Measurements from ENCODE around the gene ADGRG1.

The ADGRG1 gene

DNA sequence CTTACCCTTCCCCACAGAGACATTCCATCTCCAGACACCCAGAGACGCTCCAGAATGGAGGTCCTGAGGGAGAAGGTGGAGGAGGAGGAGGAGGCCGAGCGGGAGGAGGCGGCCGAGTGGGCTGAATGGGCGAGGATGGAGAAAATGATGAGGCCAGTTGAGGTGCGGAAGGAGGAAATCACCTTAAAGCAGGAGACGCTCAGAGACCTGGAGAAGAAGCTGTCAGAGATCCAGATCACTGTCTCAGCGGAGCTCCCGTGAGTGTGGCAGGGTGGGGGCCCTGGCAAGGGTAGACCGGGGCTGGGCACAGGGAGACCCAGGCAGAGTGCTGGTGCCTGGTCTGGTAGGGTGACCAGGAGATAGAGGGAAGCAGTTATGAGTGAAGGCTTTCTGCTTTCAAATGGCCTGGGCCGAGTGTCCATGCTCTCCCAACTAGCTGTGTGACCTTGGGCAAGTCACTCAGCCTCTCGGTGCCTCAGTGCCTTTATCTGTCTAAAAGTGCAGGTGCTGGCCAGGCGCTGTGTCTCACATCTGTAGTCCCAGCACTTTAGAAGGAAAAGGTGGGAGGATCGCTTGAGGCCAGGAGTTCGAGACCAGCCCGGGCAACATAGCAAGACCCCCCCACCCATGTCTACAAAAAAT, 69.6 kb downstream of the ADGRG1 start:
- H3K4me3 ChIP-seq, result no peak overlapping the region
- intact Hi-C loops (cut with DNase I; ENCODE audit: low total_unique reads), result no loop called here
- no peaks in the 10 kb centered on the region for H3K4me1 ChIP-seq
- no peaks in the 10 kb centered on the region for H3K27me3 ChIP-seq
- no peak for DNase-seq
- no peaks in the 10 kb centered on the region for H3K36me3 ChIP-seq
- TF ChIP-seq, protein P1, sequence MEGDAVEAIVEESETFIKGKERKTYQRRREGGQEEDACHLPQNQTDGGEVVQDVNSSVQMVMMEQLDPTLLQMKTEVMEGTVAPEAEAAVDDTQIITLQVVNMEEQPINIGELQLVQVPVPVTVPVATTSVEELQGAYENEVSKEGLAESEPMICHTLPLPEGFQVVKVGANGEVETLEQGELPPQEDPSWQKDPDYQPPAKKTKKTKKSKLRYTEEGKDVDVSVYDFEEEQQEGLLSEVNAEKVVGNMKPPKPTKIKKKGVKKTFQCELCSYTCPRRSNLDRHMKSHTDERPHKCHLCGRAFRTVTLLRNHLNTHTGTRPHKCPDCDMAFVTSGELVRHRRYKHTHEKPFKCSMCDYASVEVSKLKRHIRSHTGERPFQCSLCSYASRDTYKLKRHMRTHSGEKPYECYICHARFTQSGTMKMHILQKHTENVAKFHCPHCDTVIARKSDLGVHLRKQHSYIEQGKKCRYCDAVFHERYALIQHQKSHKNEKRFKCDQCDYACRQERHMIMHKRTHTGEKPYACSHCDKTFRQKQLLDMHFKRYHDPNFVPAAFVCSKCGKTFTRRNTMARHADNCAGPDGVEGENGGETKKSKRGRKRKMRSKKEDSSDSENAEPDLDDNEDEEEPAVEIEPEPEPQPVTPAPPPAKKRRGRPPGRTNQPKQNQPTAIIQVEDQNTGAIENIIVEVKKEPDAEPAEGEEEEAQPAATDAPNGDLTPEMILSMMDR (IDR thresholded peaks at IDR 0.05), result no peak
- H3K27ac ChIP-seq, result no peak overlapping the region
- H3K9me3 ChIP-seq, result no peaks in the 10 kb centered on the region

GRCh38 chr16:57698812-57699405, 70.5 kb downstream of the ADGRG1 start:
- TF ChIP-seq, protein P1 (IDR thresholded peaks at IDR 0.05), result no peak

DNA sequence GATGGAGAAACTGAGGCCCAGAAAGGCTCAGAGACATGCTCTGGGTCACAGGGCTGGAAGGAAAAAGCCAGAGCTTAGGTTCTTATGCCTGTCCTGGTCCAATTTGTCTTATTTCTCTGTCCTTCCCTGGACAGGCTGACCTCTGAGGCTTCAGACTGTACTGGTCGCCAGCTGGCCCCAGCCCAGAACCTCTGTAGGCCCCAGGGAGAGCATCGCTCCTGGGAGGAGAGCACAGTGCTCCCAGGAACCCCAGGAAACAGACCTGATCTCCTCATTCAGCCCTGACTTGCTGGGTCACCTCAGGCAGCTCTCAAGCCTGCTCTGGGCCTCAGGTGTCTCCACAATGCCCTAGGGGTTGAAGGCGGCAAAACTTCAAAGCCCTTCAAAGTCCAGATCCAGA, 71.1 kb downstream of the ADGRG1 start:
- TF ChIP-seq, protein P1 (IDR thresholded peaks at IDR 0.05), result no peak
- Histone ChIP-seq H3K27ac (no peak overlapping the region), H3K36me3 (no peaks in the 10 kb centered on the region), H3K4me1 (no peaks in the 10 kb centered on the region), H3K27me3 (no peaks in the 10 kb centered on the region), H3K4me3 (no peak overlapping the region), H3K9me3 (no peaks in the 10 kb centered on the region)
- no peak for DNase-seq
- intact Hi-C loops (cut with DNase I; ENCODE audit: low total_unique reads), result no loop called here

More at GRCh38 chr16:57698812-57699405, 70.5 kb downstream of the ADGRG1 start:
- Histone ChIP-seq H3K9me3 (no peaks in the 10 kb centered on the region), H3K27me3 (no peaks in the 10 kb centered on the region), H3K4me1 (no peaks in the 10 kb centered on the region), H3K36me3 (no peaks in the 10 kb centered on the region), H3K4me3 (no peak overlapping the region), H3K27ac (no peak overlapping the region)
- intact Hi-C loops (cut with DNase I; ENCODE audit: low total_unique reads), result no loop called here
- DNase-seq, result no peak

DNA sequence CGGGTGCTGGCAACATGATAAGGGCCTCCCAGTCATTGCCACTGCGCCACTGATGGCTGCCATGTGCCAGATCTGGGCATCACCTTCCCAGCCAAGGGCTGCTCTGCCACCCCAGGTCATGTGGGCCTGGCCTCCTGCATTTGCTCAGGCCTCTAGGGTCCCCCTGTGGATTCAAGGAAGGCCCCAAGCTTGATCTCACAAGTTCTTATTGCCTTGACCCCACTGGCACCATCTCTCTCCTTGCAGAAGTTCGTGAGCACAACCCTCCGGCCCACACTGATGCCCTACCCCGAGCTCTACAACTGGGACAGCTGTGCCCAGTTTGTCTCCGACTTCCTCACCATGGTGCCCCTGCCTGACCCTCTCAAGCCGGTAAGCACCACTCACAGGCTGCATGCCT, 71.5 kb downstream of the ADGRG1 start:
- intact Hi-C loops (cut with DNase I; ENCODE audit: low total_unique reads), result no loop called here
- H3K4me3 ChIP-seq, result no peak overlapping the region
- no peak for DNase-seq
- TF ChIP-seq, protein P1 (IDR thresholded peaks at IDR 0.05), result no peak
- H3K27me3 ChIP-seq, result no peaks in the 10 kb centered on the region
- no peak overlapping the region for H3K27ac ChIP-seq
- no peaks in the 10 kb centered on the region for H3K4me1 ChIP-seq
- H3K36me3 ChIP-seq, result no peaks in the 10 kb centered on the region
- no peaks in the 10 kb centered on the region for H3K9me3 ChIP-seq

DNA sequence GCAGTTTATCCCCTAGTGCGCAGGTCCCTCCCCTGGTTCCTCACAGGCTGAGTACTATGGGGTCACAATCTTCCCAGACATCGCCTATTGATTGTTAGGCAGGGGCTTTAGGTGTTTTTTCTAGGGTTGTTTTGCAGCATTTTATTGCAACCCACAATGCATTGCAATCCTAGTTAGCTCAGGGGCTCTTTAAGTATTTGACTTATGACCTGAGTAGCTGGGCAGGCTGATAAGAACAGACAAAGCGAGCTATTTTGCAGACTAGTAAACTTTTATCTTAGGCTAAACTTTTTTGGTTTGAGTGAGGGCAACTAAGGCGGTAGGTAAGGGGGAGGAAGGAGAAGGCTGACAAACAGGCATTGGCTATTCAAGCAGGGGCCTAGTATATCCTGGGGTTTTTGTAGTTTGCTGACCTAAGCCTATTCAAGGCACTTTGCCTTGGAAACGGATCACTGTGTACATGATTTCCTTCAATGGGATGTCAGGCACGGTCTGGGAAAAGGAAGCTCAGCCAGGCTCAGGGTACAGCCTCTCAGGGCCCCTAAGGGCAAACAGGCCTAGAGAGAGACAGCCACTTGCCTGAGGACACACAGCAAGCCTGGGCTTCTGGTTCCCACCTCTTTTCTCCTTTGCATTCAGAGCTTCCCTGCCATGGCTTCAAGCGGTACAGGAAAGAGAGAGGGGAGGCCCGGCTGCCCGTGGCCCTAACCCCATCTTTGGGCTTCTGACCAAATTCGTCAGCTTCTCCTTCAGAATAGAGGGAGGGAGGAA, 72.5 kb downstream of the ADGRG1 start:
- no peak for DNase-seq
- Histone ChIP-seq H3K36me3 (no peaks in the 10 kb centered on the region), H3K27ac (no peak overlapping the region), H3K9me3 (no peaks in the 10 kb centered on the region), H3K27me3 (no peaks in the 10 kb centered on the region), H3K4me3 (no peak overlapping the region), H3K4me1 (no peaks in the 10 kb centered on the region)
- TF ChIP-seq, protein P1 (IDR thresholded peaks at IDR 0.05), result no peak
- intact Hi-C loops (cut with DNase I; ENCODE audit: low total_unique reads), result no loop called here

Data from tibial artery (tissue), 4 donors.